Osteocyte (in vitro differentiated cells): ENCODE measurements around the gene BHLHE41. TPM values are rescaled to one million over a fixed set of nuclear protein-coding genes. Genes with fewer than 3 reads are reported as not detected.

Experiments used
- DNase-seq: peaks from one replicate; pipeline ENCODE4 v3.0.0; 2021; ENCODE audit warnings: mixed read lengths; ENCODE audit not compliant: unreplicated experiment; ENCODE audit errors: extremely low spot score
- H3K27ac Mint-ChIP-seq: one replicate; pipeline ENCODE4 v1.8.0; 2021; ENCODE audit warnings: mild to moderate bottlenecking, mixed read lengths; ENCODE audit not compliant: unreplicated experiment
- H3K27me3 Mint-ChIP-seq: one replicate; pipeline ENCODE4 v1.8.0; 2021; ENCODE audit warnings: mixed read lengths; ENCODE audit not compliant: unreplicated experiment
- H3K36me3 Mint-ChIP-seq: one replicate; pipeline ENCODE4 v1.8.0; 2021; ENCODE audit warnings: mixed read lengths; ENCODE audit not compliant: unreplicated experiment
- H3K4me1 Mint-ChIP-seq: one replicate; pipeline ENCODE4 v1.8.0; 2021; ENCODE audit warnings: mixed read lengths; ENCODE audit not compliant: unreplicated experiment
- H3K4me3 Mint-ChIP-seq: one replicate; pipeline ENCODE4 v1.8.0; 2021; ENCODE audit warnings: mild to moderate bottlenecking, moderate library complexity, mixed read lengths; ENCODE audit not compliant: unreplicated experiment
- H3K9me3 Mint-ChIP-seq: one replicate; pipeline ENCODE4 v1.8.0; 2021; ENCODE audit warnings: mixed read lengths; ENCODE audit not compliant: unreplicated experiment
- CTCF ChIP-seq: fragments of 200-600 bp; sonication (generic); IDR thresholded peaks from 2 replicates; pipeline ENCODE4 v1.5.0; 2021; ENCODE audit warnings: antibody characterized with exemption, mild to moderate bottlenecking, moderate library complexity
- total RNA-seq: library from RNA; stranded (reverse); gene quantifications from 2 replicates; pipeline ENCODE4 v1.2.1, GENCODE V29; 2021

The BHLHE41 gene
- total RNA-seq, 1 donor from 2014 or later, result 1.1 TPM

- Mint-ChIP-seq H3K36me3 (no peaks in the 10 kb centered on the region), H3K27ac (no peak overlapping the region), H3K4me3 (peak overlapping the region; percentile 60), H3K9me3 (no peaks in the 10 kb centered on the region), H3K4me1 (peaks cover 32% of the 10 kb centered on the region), H3K27me3 (peaks cover 26% of the 10 kb centered on the region)
- DNase-seq, result no peak
- TF ChIP-seq CTCF, result no peak
Measured at GRCh38 chr12:26121323-26122060, 3.3 kb downstream of the BHLHE41 start.

GRCh38 chr12:26120561-26121274 lies 4.1 kb downstream of the BHLHE41 start:
- Mint-ChIP-seq H3K4me3 (no peak overlapping the region), H3K27me3 (peaks cover 26% of the 10 kb centered on the region), H3K4me1 (peaks cover 32% of the 10 kb centered on the region), H3K27ac (no peak overlapping the region), H3K36me3 (no peaks in the 10 kb centered on the region), H3K9me3 (no peaks in the 10 kb centered on the region)
- no peak for DNase-seq
- TF ChIP-seq CTCF, result no peak

GRCh38 chr12:26119391-26119989 lies 5.3 kb downstream of the BHLHE41 start:
- TF ChIP-seq CTCF, result peak; percentile 78
- no peak for DNase-seq
- H3K27me3 Mint-ChIP-seq, result peaks cover 23% of the 10 kb centered on the region
- H3K4me1 Mint-ChIP-seq, result peaks cover 30% of the 10 kb centered on the region
- no peak overlapping the region for H3K4me3 Mint-ChIP-seq
- H3K27ac Mint-ChIP-seq, result no peak overlapping the region
- H3K9me3 Mint-ChIP-seq, result no peaks in the 10 kb centered on the region
- H3K36me3 Mint-ChIP-seq, result no peaks in the 10 kb centered on the region

GRCh38 chr12:26118308-26118707 lies 6.5 kb downstream of the BHLHE41 start:
- no peak overlapping the region for H3K4me3 Mint-ChIP-seq
- H3K27me3 Mint-ChIP-seq, result peaks cover 19% of the 10 kb centered on the region

More at GRCh38 chr12:26118308-26118707, 6.5 kb downstream of the BHLHE41 start:
- Mint-ChIP-seq H3K27ac (no peak overlapping the region), H3K4me1 (peaks cover 26% of the 10 kb centered on the region), H3K9me3 (no peaks in the 10 kb centered on the region), H3K36me3 (no peaks in the 10 kb centered on the region)
- no peak for DNase-seq
- TF ChIP-seq CTCF, result no peak
